Activated CD4-positive, alpha-beta T cell treated with anti-CD3 and anti-CD28 coated beads for 36 hours (primary cell): ENCODE data around the gene LRCH1. TPM values are rescaled to one million over a fixed set of nuclear protein-coding genes. Genes with fewer than 3 reads are reported as not detected.
A peak's percentile ranks its signal among the peaks of the same experiment; 100 is the strongest.

ENCODE experiments used
- ATAC-seq: fragments of 200-7000 bp; cut with Tn5 transposase; one replicate; pipeline ENCODE4 v1.10.0; 2021; ENCODE audit warnings: mild to moderate bottlenecking, moderate library complexity
- CTCF ChIA-PET: fragments of 350-600 bp; sonication (Branson Sonifier 250); formaldehyde crosslinking; loops from one replicate; lab custom pipeline; 2021; ENCODE audit warnings: antibody characterized with exemption; lab: Charles Lee
- POLR2A ChIA-PET: fragments of 350-600 bp; sonication (Branson Sonifier 250); formaldehyde crosslinking; loops from one replicate; lab custom pipeline; 2021; ENCODE audit warnings: antibody characterized with exemption, inconsistent platforms; lab: Charles Lee
- DNase-seq: peaks from one replicate; pipeline ENCODE4 v3.0.0-alpha.2; 2020
- H3K27ac Mint-ChIP-seq: one replicate; pipeline ENCODE4 v1.8.0; 2021; ENCODE audit warnings: mixed read lengths
- H3K27me3 Mint-ChIP-seq: one replicate; pipeline ENCODE4 v1.8.0; 2021; ENCODE audit warnings: mixed read lengths
- H3K36me3 Mint-ChIP-seq: one replicate; pipeline ENCODE4 v1.8.0; 2021; ENCODE audit warnings: low read depth, mixed read lengths
- H3K4me1 Mint-ChIP-seq: one replicate; pipeline ENCODE4 v1.8.0; 2021; ENCODE audit warnings: mixed read lengths
- H3K4me3 Mint-ChIP-seq: one replicate; pipeline ENCODE4 v1.8.0; 2021; ENCODE audit warnings: mild to moderate bottlenecking, moderate library complexity, mixed read lengths
- H3K9me3 Mint-ChIP-seq: one replicate; pipeline ENCODE4 v1.8.0; 2021; ENCODE audit warnings: low read depth, mixed read lengths
- intact Hi-C, 2 experiments: fragments of 100-400 bp; cut with DNase I in 1 of 2; cut with micrococcal nuclease in 1 of 2; formaldehyde crosslinking; loops; one replicate each; pipeline versions ENCODE4 v1.14.2 to v1.15.1; 2022 to 2024; cut with DNase I, micrococcal nuclease
- total RNA-seq, 2 experiments: library from RNA; stranded (reverse); gene quantifications; one replicate each; pipeline ENCODE4 v1.2.3, GENCODE V29; 2021

Gene LRCH1
- total RNA-seq, 2 experiments from 2014 or later, result 14.8 to 16.4 TPM

- Mint-ChIP-seq H3K36me3 (no peaks in the 10 kb centered on the region), H3K27ac (no peak overlapping the region), H3K4me1 (peaks cover 34% of the 10 kb centered on the region), H3K9me3 (no peaks in the 10 kb centered on the region), H3K4me3 (no peak overlapping the region), H3K27me3 (no peaks in the 10 kb centered on the region)
- DNase-seq (no peak), ATAC-seq (no peak)
- ChIA-PET CTCF (interaction anchor here (0.6 to 1.5 kb wide), 2 partner anchors 17 to 506 kb away, joined by 4 to 5 read pairs; no protein-coding TSS in a partner anchor), POLR2A (no interaction called here)
- intact Hi-C loops, result no loop called here
Observed at GRCh38 chr13:46640843-46641242, 87.9 kb downstream of the LRCH1 start.

GRCh38 chr13:46641274-46642081 lies 88.5 kb downstream of the LRCH1 start:
- Mint-ChIP-seq H3K9me3 (no peaks in the 10 kb centered on the region), H3K36me3 (no peaks in the 10 kb centered on the region), H3K4me3 (no peak overlapping the region), H3K27ac (no peak overlapping the region), H3K4me1 (peaks cover 33% of the 10 kb centered on the region), H3K27me3 (no peaks in the 10 kb centered on the region)
- ATAC-seq (peak; percentile 49), DNase-seq (no peak)
- intact Hi-C loops, result no loop called here
- POLR2A ChIA-PET, result no interaction called here
- CTCF ChIA-PET, result interaction anchor here (1.5 kb wide), 1 partner anchor 16 kb away, joined by 5 read pairs; no protein-coding TSS in a partner anchor

- ChIA-PET CTCF (interaction anchor here (0.6 to 1.5 kb wide), 2 partner anchors 16 to 741 kb away, joined by 3 to 5 read pairs; no protein-coding TSS in a partner anchor), POLR2A (no interaction called here)
- ATAC-seq (no peak), DNase-seq (no peak)
- peaks cover 32% of the 10 kb centered on the region for H3K4me1 Mint-ChIP-seq
- no peaks in the 10 kb centered on the region for H3K27me3 Mint-ChIP-seq
- no peak overlapping the region for H3K4me3 Mint-ChIP-seq
- H3K27ac Mint-ChIP-seq, result no peak overlapping the region
- H3K36me3 Mint-ChIP-seq, result no peaks in the 10 kb centered on the region
- H3K9me3 Mint-ChIP-seq, result no peaks in the 10 kb centered on the region
- intact Hi-C loops, result no loop called here
Observed at GRCh38 chr13:46642254-46642653, 89.3 kb downstream of the LRCH1 start.

GRCh38 chr13:46643165-46643777 lies 90.3 kb downstream of the LRCH1 start:
- intact Hi-C loops, result no loop called here
- POLR2A ChIA-PET, result no interaction called here
- H3K36me3 Mint-ChIP-seq, result no peaks in the 10 kb centered on the region

GRCh38 chr13:46644816-46645215 lies 91.8 kb downstream of the LRCH1 start:
- H3K27ac Mint-ChIP-seq, result no peak overlapping the region
- H3K27me3 Mint-ChIP-seq, result no peaks in the 10 kb centered on the region
- no peaks in the 10 kb centered on the region for H3K36me3 Mint-ChIP-seq
- ChIA-PET CTCF (interaction anchor here (0.8 to 2.1 kb wide), 3 partner anchors 10 to 43 kb away, joined by 3 to 6 read pairs (median 4); no protein-coding TSS in a partner anchor), POLR2A (no interaction called here)
- no peak for DNase-seq
- no peak overlapping the region for H3K4me3 Mint-ChIP-seq
- intact Hi-C loops, result no loop called here
- peaks cover 34% of the 10 kb centered on the region for H3K4me1 Mint-ChIP-seq
- no peak for ATAC-seq
- H3K9me3 Mint-ChIP-seq, result no peaks in the 10 kb centered on the region

More at GRCh38 chr13:46643165-46643777, 90.3 kb downstream of the LRCH1 start:
- Mint-ChIP-seq H3K27me3 (no peaks in the 10 kb centered on the region), H3K4me1 (peaks cover 41% of the 10 kb centered on the region), H3K4me3 (no peak overlapping the region), H3K27ac (no peak overlapping the region), H3K9me3 (no peaks in the 10 kb centered on the region)
- CTCF ChIA-PET, result interaction anchor here (2.1 kb wide), 1 partner anchor 13 kb away, joined by 6 read pairs; no protein-coding TSS in a partner anchor
- DNase-seq (no peak), ATAC-seq (no peak)

- Mint-ChIP-seq H3K27me3 (no peaks in the 10 kb centered on the region), H3K4me3 (no peak overlapping the region), H3K36me3 (peaks cover 12% of the 10 kb centered on the region), H3K4me1 (peaks cover 34% of the 10 kb centered on the region), H3K27ac (no peak overlapping the region), H3K9me3 (no peaks in the 10 kb centered on the region)
- CTCF ChIA-PET, result no interaction called here
- ATAC-seq, result peak; percentile 46
- POLR2A ChIA-PET, result interaction anchor here (0.6 kb wide), 1 partner anchor 16 kb away, joined by 7 read pairs; no protein-coding TSS in a partner anchor
- DNase-seq, result no peak
- intact Hi-C loops, result no loop called here
Observed at GRCh38 chr13:46647512-46648065, 94.6 kb downstream of the LRCH1 start.

GRCh38 chr13:46648166-46648607 lies 95.2 kb downstream of the LRCH1 start:
- CTCF ChIA-PET, result no interaction called here
- ATAC-seq (peak; percentile 35), DNase-seq (peak; percentile 35)
- intact Hi-C loops, result no loop called here
- Mint-ChIP-seq H3K9me3 (no peaks in the 10 kb centered on the region), H3K4me3 (no peak overlapping the region), H3K27me3 (no peaks in the 10 kb centered on the region), H3K36me3 (peaks cover 16% of the 10 kb centered on the region), H3K27ac (no peak overlapping the region), H3K4me1 (peaks cover 33% of the 10 kb centered on the region)
- POLR2A ChIA-PET, result no interaction called here

- POLR2A ChIA-PET, result no interaction called here
- H3K27me3 Mint-ChIP-seq, result no peaks in the 10 kb centered on the region
- H3K9me3 Mint-ChIP-seq, result no peaks in the 10 kb centered on the region
- ATAC-seq, result no peak
- H3K4me1 Mint-ChIP-seq, result peaks cover 33% of the 10 kb centered on the region
- no peak for DNase-seq
- CTCF ChIA-PET, result no interaction called here
- H3K4me3 Mint-ChIP-seq, result no peak overlapping the region
- peaks cover 16% of the 10 kb centered on the region for H3K36me3 Mint-ChIP-seq
- intact Hi-C loops, result no loop called here
- no peak overlapping the region for H3K27ac Mint-ChIP-seq
Observed at GRCh38 chr13:46649816-46650215, 96.8 kb downstream of the LRCH1 start.

- H3K36me3 Mint-ChIP-seq, result peaks cover 16% of the 10 kb centered on the region
- H3K4me3 Mint-ChIP-seq, result no peak overlapping the region
- intact Hi-C loops, result no loop called here
- ATAC-seq, result no peak
- no peak for DNase-seq
- peaks cover 42% of the 10 kb centered on the region for H3K4me1 Mint-ChIP-seq
- ChIA-PET CTCF (interaction anchor here (1.1 kb wide), 2 partner anchors 69 to 103 kb away, joined by 3 to 6 read pairs; no protein-coding TSS in a partner anchor), POLR2A (no interaction called here)
- no peak overlapping the region for H3K27ac Mint-ChIP-seq
- no peaks in the 10 kb centered on the region for H3K27me3 Mint-ChIP-seq
- no peaks in the 10 kb centered on the region for H3K9me3 Mint-ChIP-seq
Observed at GRCh38 chr13:46654951-46655350, 102.0 kb downstream of the LRCH1 start.

- H3K27me3 Mint-ChIP-seq, result no peaks in the 10 kb centered on the region
- intact Hi-C loops, result no loop called here
- no peak overlapping the region for H3K4me3 Mint-ChIP-seq
- H3K27ac Mint-ChIP-seq, result peak overlapping the region; percentile 42
- ChIA-PET CTCF (interaction anchor here (1.1 kb wide), 2 partner anchors 70 to 103 kb away, joined by 3 to 6 read pairs; no protein-coding TSS in a partner anchor), POLR2A (no interaction called here)
- peak; percentile 50 for ATAC-seq
- peaks cover 36% of the 10 kb centered on the region for H3K4me1 Mint-ChIP-seq
- no peak for DNase-seq
- H3K36me3 Mint-ChIP-seq, result peaks cover 14% of the 10 kb centered on the region
- no peaks in the 10 kb centered on the region for H3K9me3 Mint-ChIP-seq
Observed at GRCh38 chr13:46655377-46656180, 102.6 kb downstream of the LRCH1 start.
